ENCODE data around the gene ADGRV1.

DNA sequence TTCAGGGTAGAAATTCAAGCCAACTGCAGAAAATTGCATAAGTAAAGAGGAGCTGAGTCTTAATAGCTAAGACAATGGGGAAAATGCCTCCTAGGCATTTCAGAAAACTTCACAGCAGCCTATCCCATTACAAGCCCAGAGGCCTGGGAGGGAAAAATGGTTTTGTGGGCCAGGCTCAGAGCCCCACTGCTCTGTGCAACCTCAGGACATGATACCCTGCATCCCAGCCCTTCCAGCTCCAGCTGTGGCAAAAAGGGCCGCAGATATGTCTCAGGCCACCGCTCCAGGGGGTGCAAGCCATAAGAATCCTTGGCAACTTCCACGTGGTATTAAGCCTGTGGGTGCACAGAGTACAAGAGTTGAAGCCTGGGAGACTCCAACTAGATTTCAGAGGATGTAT is 437.5 kb downstream of the ADGRV1 start:
- TF ChIP-seq, protein P1, sequence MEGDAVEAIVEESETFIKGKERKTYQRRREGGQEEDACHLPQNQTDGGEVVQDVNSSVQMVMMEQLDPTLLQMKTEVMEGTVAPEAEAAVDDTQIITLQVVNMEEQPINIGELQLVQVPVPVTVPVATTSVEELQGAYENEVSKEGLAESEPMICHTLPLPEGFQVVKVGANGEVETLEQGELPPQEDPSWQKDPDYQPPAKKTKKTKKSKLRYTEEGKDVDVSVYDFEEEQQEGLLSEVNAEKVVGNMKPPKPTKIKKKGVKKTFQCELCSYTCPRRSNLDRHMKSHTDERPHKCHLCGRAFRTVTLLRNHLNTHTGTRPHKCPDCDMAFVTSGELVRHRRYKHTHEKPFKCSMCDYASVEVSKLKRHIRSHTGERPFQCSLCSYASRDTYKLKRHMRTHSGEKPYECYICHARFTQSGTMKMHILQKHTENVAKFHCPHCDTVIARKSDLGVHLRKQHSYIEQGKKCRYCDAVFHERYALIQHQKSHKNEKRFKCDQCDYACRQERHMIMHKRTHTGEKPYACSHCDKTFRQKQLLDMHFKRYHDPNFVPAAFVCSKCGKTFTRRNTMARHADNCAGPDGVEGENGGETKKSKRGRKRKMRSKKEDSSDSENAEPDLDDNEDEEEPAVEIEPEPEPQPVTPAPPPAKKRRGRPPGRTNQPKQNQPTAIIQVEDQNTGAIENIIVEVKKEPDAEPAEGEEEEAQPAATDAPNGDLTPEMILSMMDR (IDR thresholded peaks at IDR 0.05; ENCODE audit: borderline replicate concordance, extremely low read depth, low read length, poor library complexity, severe bottlenecking) = no peak
- TF ChIP-seq EZH2 (IDR thresholded peaks at IDR 0.05; ENCODE audit: borderline replicate concordance, low read depth, low read length, severe bottlenecking) = no peak

All from DND-41 (cell line).